Fibroblast of upper back skin (primary cell): ENCODE measurements around the gene RFTN1.
A peak's percentile ranks its signal among the peaks of the same experiment; 100 is the strongest.

ENCODE experiments used
- DNase-seq: peaks from one replicate; pipeline ENCODE4 v3.0.0-alpha.2; 2013

The RFTN1 gene

DNA sequence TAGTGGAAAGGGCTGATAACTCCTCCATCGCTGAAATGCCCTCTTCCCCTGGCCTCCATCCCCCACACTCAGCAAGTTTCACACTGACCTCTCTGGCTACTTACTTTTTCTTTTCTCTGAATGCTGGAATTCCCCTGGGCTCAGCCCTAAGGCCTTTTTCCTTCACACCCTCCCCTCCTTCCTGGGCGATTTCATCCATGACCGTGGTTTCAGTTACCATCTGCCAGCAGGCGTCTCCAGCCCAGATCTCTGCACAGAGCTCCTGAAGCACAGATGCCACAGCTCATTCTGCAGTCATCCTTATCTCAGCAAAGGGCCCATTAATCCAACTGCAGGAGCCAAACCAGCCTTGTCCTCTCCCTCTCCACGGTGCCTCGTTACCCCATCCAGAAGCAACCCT lies 114.0 kb downstream of the RFTN1 start:
- peak; percentile 64 for DNase-seq

DNA sequence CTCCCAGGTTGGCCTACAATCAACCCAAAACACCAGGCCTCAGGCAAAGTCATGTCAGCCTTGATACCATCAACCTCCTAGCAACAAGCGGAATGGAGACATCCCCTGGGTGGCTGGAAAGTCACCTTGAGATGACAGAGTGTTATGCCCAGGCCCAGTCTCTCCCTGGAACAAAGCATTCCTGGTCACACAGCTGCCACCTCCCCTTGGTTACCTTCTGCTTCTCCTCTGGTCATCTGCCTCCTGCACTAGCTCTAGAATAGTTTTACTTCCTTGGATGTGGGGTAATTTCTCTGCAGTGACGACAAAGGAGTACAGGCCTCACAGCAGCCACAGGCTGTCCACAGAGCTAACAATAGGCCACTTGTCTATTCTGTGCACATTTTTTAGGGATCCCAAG lies 114.9 kb downstream of the RFTN1 start:
- DNase-seq = no peak

DNA sequence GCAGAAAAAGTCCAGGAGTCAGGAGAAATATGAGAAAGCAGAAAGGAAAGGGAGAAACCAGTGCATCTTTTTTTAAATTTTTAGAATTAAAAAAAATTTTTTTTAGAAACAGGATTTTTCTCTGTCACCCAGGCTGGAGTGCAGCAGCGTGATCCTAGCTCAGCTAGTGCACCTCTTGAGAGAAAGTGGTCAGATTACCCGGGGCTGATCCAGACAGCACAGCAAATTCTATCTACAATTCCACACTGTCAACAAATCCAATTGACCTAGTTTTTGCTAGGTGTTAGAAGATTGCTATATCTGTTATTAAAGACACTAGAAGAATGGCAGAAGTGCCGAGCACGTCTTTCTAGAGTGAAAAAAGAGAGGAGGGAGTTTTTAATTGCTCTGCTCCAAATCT lies 117.3 kb downstream of the RFTN1 start:
- DNase-seq = no peak

DNA sequence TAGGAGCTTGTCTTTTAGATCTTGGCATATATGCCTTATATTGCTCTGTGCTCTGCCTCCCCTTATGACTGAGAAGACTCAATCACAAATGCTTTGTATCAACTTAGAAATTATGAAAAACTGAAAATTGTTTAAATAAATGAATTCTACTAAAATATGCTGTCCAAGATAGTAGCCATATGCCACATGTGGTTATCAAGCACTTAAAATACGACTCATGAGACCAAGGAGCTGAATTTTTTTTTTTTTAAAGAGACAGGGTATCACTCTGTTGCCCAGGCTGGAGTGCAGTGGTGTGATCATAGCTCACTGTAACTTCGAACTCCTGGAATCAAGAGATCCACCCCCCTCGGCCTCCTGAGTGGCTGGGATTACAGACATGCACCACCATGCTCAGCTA lies 118.3 kb downstream of the RFTN1 start:
- no peak for DNase-seq

DNA sequence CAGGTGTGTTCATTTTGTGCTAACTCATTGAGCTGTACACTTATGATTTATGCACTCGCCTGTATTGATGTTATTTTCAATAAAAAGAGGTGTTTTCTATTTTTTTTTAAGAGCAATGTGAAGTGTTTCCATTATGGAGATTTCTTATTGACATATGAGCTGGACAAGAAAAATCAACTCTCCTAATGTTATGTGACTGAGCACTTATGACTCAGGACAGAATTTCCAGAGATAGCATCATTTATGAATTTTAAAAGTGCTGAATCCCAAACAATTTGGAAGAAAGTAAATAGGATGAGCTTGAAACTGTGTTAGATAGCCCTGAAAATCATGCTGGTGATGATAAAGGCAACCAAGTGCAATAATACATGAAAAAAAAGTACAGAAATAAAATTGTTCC lies 118.9 kb downstream of the RFTN1 start:
- no peak for DNase-seq

DNA sequence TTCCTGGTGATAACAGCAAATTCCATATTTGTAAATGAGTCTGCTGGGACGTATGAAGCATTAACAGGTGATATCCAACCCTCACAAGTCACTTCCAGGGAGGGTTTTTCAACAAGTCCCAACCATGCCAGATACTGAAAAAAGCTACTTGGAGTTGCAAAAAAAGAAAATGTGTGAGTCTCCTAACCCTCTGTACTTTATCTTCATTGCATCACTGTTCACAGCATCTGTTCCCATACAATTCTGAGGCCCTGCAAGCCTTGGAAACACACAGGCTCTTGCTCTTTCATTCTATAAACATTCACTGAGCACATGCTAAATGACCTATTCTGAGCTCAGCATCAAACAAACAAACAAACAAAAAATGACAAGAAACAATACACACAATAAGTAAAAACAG lies 120.8 kb downstream of the RFTN1 start:
- DNase-seq = no peak

DNA sequence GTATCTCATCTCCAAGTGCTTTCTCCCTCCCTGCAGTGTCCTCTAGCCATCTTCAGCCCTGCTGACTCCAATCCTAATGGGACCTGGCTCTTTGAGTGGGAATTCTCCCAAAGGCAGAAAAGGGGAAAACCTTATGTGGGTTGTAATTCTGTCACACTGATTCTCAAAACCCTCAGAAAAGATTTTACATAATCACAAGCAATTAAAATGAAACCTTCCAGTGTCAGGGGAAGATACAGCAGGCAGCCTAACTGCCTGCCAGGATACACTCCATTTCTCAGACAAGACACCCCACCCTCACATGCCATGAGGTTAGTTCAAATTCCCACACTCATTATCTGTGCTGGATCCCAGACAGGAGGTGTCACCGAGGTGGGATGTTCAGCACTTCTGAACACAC lies 121.4 kb downstream of the RFTN1 start:
- DNase-seq = no peak

DNA sequence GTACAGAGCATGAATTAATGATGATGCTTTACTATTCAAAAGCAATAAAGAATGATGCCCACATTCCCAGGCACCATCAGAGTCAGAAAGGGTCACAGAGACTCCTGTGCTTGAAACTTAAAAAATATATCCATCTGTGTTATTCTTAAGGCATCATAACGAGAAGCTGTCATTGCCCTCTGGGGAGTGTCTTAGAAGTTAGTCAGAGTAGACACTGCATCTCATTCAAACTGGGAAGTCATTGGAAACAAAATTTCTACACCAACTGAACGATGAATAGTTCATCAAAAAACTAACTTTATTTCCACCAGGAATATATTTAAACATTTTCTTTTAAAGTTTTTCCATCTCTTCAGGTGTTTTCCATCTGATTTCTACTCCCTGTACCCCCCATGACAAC lies 122.9 kb downstream of the RFTN1 start:
- DNase-seq = no peak

DNA sequence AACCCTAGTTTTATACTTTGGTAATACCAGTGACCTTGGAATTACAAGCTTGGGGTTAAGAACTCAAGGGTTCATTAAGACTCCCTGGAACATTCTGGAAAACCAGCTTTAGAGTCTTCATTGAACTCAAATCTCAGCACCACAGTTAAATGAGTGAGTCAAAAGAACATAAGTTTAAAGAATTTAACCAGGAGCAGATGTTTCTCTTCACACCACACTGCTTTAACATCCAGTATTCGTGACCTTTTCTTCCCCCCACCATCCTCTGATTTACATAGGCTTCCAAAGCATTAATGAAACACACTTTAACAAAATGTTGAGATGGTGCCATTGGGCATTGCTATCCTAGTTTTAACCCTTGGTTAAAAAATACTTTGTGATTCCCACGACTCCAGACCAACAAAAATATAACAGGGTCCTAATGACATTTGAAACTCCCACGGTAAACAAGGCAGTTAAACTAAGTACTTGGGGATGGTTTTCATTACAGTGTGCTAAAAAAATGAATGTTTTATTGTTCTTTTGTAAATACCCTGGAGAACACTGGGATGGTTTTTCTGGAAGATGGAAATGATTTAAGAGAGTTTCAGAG lies 124.6 kb downstream of the RFTN1 start:
- peak; percentile 69 for DNase-seq

DNA sequence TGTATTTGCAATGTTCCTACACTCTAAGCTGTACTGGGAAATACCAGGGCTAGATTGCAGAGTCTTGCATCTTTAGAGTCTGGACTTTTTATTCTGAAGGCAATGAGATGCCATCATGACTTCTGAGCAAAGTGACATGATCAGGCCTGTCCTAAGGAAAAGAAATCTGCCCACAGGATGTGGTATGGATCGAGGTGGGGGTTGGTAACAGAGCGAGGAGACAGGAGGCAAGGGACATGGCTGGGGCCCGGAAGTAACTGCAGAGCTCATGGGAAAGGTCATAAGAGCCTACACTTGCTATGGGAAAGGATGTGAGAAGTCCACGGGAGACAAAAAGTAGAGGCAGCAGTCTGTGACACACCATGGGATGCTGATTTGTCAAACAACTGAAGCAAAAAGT lies 126.9 kb downstream of the RFTN1 start:
- no peak for DNase-seq

DNA sequence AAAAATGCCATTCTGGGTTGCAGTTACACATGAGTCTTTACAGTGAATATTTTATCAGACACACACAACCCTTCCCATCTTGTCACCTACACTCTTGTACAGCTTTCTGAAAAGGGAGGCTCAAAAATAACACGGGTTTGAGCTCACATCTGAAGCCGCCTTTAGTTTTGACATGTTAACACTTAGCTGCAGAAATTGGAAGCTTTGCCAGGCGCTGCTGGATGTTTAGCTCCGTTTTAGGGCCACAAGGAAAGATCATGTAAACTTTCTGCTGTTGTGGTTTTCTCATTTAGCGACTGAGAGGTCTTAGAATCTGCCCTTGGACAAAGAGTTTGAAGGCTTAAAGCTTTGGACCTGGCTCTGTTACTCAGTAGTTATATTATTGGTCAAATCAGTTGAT lies 128.3 kb downstream of the RFTN1 start:
- no peak for DNase-seq

DNA sequence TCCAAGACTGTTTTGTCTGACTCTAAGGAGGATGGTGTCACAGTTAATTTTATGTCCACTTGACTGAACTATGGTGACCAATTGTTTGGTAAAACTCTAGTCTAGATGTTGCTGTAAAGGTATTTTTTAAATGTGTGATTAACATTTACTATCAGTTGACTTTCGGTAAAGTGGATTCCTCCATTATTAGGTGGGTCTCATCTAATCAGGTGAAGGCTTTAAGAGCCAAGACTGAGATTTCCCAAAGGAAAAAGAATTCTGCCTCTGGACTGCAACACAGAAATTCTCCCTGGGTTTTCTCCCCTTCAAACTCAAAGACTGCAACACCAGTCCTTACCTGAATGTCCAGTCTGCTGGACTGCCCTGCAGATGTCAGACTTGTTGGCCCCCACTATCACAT lies 129.6 kb downstream of the RFTN1 start:
- no peak for DNase-seq

DNA sequence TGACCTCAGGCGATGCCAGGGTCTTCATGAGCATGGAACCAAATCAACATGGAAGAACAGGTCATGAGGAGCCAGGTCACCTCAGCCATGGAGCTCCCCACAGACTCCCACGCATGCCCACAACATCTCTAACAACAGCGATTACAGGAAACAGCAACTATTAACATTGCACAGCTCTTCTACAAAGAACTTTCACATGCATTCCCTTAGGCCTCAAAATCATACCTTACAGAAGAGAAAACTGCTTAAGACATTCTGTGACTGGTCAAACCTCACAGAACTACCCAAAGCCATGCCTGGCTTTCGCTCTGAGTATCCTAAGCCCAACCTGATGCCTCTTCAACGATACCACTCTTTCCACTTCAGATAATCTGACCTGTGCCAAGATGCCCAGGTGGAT lies 130.7 kb downstream of the RFTN1 start:
- no peak for DNase-seq

DNA sequence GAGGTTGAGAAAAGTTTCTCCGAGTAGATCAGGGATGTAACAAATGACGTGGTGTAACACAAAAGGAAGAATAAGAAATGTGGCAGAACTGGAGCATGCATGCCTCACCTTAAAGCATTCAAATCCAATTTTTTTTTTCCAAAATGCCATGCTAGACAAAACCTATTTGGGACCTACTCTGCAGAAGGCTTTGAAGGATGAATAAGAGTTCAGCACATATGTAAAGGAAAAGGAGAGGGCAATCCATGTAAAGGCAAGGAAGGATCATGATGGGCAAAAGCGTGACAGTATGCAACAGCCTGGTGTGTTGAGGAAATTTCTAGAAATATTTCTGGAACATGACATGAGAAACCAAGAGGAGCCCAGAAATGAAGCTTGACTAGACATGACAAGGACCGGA lies 132.1 kb downstream of the RFTN1 start:
- DNase-seq = no peak

DNA sequence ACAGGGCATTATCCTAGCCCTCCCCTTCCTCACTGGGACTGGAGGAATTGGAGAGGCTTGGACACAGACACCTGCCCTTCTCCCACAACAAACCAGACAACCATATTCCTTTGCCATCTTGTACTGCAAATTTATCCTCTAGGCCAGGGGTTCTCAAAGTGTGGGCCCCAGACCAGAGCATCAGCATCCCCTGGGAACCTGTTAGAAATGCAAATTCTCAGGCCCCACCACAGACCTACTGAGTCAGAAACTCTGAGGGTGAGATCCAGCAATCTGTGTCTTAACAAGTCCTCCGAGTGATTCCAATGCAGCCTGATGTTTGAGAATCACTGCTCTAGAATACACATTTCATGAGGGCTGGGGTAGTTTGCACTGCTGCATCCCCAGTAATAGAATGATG lies 133.1 kb downstream of the RFTN1 start:
- DNase-seq = no peak

DNA sequence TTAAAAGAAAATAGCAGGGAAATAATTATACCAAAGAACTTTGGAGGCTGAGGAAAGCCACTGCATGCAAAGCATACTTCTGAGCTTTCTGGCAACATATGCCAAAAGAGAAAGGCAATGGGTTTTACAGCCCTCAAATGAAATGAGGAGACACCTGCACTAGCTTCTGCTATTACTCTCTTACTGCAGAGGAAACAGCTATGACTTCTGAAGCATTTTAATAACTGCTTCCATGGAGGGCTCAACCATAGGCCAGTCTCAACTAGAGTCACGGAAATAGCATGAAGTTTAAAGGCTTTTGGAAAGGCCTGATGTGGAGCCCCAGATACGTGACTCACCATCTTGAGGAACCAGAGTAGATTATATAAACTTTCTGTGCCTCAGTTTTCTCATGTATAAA lies 133.7 kb downstream of the RFTN1 start:
- no peak for DNase-seq

DNA sequence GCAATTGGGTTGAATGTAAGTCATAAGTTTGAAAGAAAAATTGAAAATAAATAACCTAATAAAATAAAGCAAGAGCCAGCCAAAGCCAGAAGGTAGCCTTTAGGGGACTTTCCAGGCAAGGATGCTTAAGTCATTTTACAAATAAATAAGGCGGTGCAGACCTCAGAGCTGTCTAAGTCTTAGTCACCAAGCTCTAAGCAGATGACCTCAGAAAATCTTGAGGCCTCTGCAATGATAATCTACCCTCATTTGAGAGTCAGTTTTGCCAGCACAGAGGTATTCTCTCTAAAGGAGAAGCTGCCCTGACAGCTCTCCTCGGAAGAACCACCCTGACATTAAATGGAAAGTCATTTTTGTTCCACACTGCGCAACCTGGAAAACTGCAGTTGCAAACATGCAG lies 134.6 kb downstream of the RFTN1 start:
- peak; percentile 19 for DNase-seq

DNA sequence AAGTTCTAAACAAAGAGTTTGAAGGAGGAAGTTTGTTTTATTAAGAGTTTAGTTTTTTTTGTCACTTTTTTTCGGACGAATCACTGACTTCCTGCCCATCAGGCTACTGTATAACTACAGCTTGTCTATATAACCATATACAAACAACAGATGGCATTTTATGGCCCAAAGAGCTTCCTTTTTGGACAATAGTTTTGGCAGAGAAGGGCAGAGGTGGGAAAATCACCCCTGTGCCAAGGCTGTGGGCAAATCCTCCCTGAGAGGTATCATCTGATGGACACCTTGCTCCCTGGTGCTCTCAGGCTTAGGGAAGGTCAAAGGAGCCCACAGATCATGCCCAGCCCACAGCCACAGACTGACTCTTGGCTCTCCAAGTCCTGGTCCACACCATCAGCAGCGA lies 135.1 kb downstream of the RFTN1 start:
- DNase-seq = no peak

DNA sequence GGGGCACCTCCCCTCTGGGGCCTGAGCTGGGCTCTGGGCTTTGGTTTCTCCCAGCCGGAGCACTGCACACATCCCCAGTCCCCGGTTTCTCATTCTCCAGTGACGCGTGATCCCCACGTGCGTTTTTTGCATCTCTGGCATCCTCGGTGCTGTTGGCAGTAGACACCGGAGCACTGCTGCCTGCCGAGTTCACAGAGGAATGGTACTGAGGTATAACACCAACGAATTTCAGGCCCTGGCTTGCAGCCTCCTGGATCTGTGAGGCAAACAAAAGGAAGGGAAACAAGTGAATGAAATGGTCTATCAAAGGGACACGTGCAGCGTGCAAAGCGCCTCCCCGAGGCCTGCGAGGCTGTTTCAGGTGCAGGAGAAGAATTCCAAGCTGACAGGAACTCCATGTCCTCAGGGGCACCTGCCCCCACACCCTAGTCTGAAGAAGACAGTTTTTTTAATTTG lies 135.6 kb downstream of the RFTN1 start:
- DNase-seq = no peak

DNA sequence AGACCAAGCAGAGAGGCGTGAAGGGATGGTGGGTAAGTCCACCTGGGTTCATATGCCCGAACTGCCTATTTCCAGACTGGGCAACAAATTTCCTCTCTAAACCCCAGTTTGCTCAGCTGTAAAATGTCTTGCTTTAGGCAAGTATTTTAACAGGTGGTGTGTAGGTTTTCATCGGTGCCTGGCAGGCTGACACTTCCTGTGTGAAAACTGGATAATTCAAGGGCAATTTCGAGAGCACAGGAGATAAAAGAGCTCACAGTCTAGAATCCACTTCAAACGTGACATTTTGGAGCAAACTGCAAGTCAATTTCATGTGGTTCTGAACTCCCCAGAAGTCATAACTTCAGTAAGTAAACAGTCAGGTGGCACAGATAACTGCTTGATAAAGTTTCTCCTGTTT lies 136.3 kb downstream of the RFTN1 start:
- DNase-seq = no peak

DNA sequence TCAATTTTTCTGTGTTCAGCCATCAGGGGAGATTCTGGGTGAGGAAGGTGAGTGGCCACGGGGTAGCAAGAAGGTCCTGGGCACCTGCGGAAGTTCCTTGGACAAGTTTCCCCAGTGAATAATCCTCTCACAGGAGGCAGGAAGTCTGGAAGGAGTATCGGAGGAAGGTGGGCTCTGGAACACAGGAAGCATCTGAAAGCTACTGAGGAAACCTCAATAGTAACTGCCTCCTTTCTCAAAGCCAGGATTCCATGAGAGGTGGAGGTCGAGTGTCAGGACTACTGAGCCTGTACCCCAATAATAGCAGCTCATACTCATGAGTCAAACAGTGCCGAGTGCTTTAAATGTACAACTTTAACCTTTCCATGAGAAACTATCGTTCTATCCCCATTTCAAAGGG lies 137.6 kb downstream of the RFTN1 start:
- DNase-seq = no peak

DNA sequence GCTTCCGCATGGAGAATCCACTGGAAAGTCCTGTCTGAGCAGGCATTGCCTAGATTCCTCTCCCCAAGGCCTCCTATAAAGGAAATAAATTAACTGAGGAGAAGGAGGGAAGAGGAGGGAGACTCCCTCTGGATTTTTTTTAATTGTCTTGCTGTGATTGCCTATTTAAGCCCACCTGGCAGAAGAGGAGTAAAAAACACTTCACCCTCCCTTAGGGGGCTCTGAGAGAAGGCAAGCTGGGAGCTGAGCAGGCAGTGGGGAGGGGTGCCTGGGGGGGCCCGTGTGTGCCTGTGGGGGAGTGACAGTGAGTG lies 138.6 kb downstream of the RFTN1 start:
- no peak for DNase-seq

DNA sequence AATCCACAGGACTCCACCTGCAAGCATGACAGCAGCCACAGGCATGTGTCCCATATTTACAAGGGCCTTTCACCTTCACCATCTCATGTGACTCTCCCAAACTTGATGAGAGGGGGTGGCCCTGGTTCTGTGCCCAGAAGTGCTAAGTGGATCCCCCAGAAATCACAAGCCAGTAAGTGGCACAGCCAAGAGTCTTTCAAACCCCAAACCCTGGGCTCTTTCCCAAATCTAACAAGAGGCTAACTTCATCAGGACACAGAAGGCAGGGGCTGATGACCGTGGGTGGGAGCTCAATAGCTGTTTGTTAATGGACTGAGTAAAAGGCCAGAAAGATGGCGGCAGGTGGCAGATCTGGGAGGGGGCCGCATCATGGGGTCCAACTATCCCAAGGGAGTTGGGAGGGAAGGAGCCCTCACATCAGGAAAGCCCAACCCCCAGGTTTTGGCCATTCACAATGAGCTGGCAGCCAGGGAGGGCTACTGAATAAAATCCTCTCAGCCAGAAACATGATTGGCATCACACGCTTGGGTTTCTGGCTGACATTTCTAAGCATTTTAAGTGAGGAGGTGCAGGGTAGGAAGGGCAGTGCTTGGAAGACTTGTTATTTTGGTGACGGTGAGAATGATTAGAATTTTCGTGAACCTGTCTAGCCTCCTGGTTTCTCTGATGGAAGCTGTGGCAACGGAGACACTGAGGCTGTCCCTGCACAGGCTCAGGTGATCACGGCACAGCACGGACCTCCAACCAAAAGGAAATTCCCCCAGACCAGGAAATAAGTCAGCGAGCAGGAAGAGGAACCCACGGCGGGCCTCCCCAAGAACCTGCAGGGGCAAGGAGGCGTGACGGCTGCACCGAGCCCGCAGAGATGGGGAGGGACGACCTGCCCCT lies 139.2 kb downstream of the RFTN1 start:
- DNase-seq = no peak

DNA sequence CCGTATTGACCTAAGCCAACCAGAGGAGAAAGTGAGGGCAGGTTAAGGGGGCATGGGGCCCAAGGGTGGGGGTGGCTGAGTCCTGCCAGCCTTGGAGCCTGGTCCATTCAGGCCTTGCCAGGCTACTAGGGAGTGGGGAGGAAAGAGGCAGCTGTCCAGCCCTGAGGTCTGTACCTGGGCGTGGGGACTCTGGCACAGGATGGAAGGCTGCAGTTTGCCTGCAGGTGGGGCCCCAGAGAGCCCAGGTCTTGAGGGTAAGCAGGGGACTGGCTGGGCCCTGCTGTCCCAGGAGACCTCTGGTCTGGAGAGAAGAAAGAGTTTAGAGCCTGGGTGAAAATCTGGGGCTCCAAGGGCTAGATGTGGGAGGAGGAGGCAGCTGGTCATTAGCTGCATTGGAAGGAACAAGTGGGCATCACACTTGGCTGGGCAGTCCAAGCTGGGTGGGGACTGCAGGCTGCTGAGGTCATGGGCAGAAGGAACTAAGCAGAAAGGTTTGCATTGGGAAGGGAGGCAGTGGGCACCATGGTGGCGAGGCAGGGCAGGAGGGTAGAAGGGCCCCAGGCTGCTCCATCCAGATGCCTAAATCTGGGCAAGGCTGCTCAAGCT lies 140.1 kb downstream of the RFTN1 start:
- no peak for DNase-seq
